ENCODE data around the gene PLCB2. TPM values are rescaled to one million over a fixed set of nuclear protein-coding genes. Genes with fewer than 3 reads are reported as not detected.

Gene PLCB2
- total and polyA plus RNA-seq, 2 donors (not counting 3 experiments of a cell fraction or from before 2014, with no cell fraction given) = 1.5 to 1.6 TPM

DNA sequence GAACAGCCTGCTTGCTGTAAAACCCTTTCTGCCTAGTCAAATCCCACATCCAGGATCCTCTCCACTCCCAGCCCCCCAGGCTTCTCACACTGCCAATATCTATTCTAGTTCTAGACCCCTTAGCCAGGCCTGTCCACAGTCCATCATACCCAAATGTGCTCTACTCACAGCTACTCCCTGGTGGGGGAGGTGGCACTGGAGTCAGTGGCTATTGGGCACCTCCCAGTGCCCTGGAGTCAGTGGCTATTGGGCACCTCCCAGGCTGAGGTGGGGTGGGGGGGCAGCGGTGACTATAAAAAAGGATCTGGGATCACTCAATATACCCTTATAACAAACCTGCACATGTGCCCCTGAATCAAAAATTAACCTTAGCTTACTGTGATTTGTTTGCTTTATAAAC is 49.5 kb upstream of the PLCB2 start:
- Histone ChIP-seq H3K27ac (ENCODE audit: insufficient read depth, low read depth, low read length) (no peak overlapping the region), H3K79me2 (ENCODE audit: control insufficient read depth, insufficient read depth, low read length) (no peaks in the 10 kb centered on the region), H3K9ac (replicated peaks; ENCODE audit: extremely low read depth, insufficient read depth, low read length) (no peak overlapping the region), H3K4me1 (ENCODE audit: control insufficient read depth, extremely low read depth, insufficient read depth, low read length) (peaks cover 8% of the 10 kb centered on the region), H4K20me1 (replicated peaks; ENCODE audit: control insufficient read depth, extremely low read depth, insufficient read depth, low read length) (no peaks in the 10 kb centered on the region), H3K36me3 (ENCODE audit: control insufficient read depth in 2 of 2, extremely low read depth in 1 of 2, insufficient read depth in 2 of 2, low read length in 2 of 2) (no peaks in the 10 kb centered on the region), H3K4me2 (ENCODE audit: insufficient read depth, low read length) (peak overlapping the region; percentile 86), H2AFZ (ENCODE audit: low read depth, low read length) (no peak overlapping the region), H3K9me1 (replicated peaks; ENCODE audit: control insufficient read depth, extremely low read depth, insufficient read depth, low read length) (no peaks in the 10 kb centered on the region), H3K4me3 (replicated peaks in 1 of 3; ENCODE audit: insufficient read depth in 1 of 3, low read depth in 1 of 3, low read length in 3 of 3) (no peak overlapping the region), H3K27me3 (ENCODE audit: control insufficient read depth in 2 of 2, insufficient read depth in 2 of 2, low read length in 2 of 2) (peaks cover 9 to 13% of the 10 kb centered on the region in 2 experiments), H3K9me3 (replicated peaks; ENCODE audit: control insufficient read depth, insufficient read depth, low read length) (no peaks in the 10 kb centered on the region)
- dilution Hi-C loops (cut with MboI; ENCODE audit: extremely low pct_ligation_motif_present, low sequenced_read_pairs) (no loop called here), intact Hi-C loops (cut with micrococcal nuclease) (no loop called here)
- POLR2A ChIA-PET = no interaction called here
- no peak for TF ChIP-seq POLR2AphosphoS5 (IDR thresholded peaks at IDR 0.05; ENCODE audit: insufficient read depth, low read depth, low read length)
- TF ChIP-seq, protein P1, sequence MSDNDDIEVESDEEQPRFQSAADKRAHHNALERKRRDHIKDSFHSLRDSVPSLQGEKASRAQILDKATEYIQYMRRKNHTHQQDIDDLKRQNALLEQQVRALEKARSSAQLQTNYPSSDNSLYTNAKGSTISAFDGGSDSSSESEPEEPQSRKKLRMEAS (IDR thresholded peaks at IDR 0.05; ENCODE audit: insufficient read depth, insufficient read length) = no peak
- TF ChIP-seq, protein P2, sequence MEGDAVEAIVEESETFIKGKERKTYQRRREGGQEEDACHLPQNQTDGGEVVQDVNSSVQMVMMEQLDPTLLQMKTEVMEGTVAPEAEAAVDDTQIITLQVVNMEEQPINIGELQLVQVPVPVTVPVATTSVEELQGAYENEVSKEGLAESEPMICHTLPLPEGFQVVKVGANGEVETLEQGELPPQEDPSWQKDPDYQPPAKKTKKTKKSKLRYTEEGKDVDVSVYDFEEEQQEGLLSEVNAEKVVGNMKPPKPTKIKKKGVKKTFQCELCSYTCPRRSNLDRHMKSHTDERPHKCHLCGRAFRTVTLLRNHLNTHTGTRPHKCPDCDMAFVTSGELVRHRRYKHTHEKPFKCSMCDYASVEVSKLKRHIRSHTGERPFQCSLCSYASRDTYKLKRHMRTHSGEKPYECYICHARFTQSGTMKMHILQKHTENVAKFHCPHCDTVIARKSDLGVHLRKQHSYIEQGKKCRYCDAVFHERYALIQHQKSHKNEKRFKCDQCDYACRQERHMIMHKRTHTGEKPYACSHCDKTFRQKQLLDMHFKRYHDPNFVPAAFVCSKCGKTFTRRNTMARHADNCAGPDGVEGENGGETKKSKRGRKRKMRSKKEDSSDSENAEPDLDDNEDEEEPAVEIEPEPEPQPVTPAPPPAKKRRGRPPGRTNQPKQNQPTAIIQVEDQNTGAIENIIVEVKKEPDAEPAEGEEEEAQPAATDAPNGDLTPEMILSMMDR (IDR thresholded peaks at IDR 0.05; ENCODE audit: extremely low read depth in 1 of 2, insufficient read depth in 1 of 2, low read depth in 1 of 2, low read length in 2 of 2) = no peak
- TF ChIP-seq MYC (IDR thresholded peaks at IDR 0.05; ENCODE audit: low read depth, low read length) = no peak
- TF ChIP-seq GATA2 (IDR thresholded peaks at IDR 0.05; ENCODE audit: insufficient read depth, insufficient read length, low read depth, low read length) = no peak
- TF ChIP-seq JUN (IDR thresholded peaks at IDR 0.05; ENCODE audit: borderline replicate concordance, insufficient read depth, insufficient read length, low read depth) = no peak
- TF ChIP-seq FOS (IDR thresholded peaks at IDR 0.05; ENCODE audit: borderline replicate concordance, insufficient read depth, low read length) = no peak
- TF ChIP-seq EZH2 (IDR thresholded peaks at IDR 0.05; ENCODE audit: borderline replicate concordance, low read depth, low read length, severe bottlenecking) = no peak
- TF ChIP-seq POLR2A (IDR thresholded peaks at IDR 0.05; ENCODE audit: low read depth, low read length) = no peak
- DNase-seq (ENCODE audit: low read depth, low spot score) (no peak), FAIRE-seq (no peak)
- no TSS peak for BruUV-seq (replicated peaks)
- CTCF ChIA-PET = interaction anchor here (1.1 to 6.4 kb wide), 10 partner anchors 9 to 502 kb away, joined by 3 to 82 read pairs (median 6); partner anchors contain the start of gene CCDC9B

Measured in endothelial cell of umbilical vein (primary cell).